IPS-18c (cell line): ENCODE data around the gene TIGIT.
"Not testable (repeated sequence)": the region's sequence is repeated elsewhere in the genome, so short reads cannot be mapped to it uniquely, and the experiment has no call there.

ENCODE experiments used
- H3K4me3 ChIP-seq: 2 replicates; pipeline ENCODE4 v1.7.0; 2013; ENCODE audit warnings: low read depth, mild to moderate bottlenecking, low read length, moderate library complexity; ENCODE audit not compliant: insufficient read depth
- H3K9me3 ChIP-seq: one replicate; pipeline ENCODE4 v1.6.1; 2013; ENCODE audit warnings: mild to moderate bottlenecking, low read length, moderate library complexity; ENCODE audit not compliant: control insufficient read depth, insufficient read depth

Gene TIGIT

GRCh38 chr3:114293838-114294535 lies at the start of gene TIGIT:
Gene TIGIT, plus strand, starts transcription at chr3:114294028. Its CDS starts 34 bp downstream, at chr3:114294062.
- Histone ChIP-seq H3K4me3 (no peak within 1 kb of the TSS), H3K9me3 (no peaks in the 10 kb centered on the region)

- no peak overlapping the region for H3K4me3 ChIP-seq
- peaks cover 4% of the 10 kb centered on the region for H3K9me3 ChIP-seq
Measured at GRCh38 chr3:114252954-114253353, 40.9 kb upstream of the TIGIT start.

DNA sequence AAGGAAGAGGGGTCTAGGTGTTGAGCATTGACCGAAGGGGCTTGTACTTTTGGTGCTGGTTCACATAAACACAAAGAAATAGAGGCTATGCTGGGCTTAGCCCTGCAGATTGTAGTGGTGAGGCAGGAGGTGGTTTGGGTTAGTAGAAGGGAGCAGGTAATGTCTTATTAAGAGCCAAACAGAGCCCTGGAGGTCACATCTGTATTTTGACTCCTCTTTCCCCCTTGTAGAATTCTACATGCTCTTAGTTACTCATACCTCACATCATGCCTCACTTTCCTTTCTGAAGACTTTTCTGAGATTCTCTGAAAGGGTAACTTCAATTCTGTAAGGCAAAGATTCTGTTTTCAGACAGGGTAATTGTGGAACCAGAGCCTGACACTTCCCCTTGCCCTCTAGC lies 40.3 kb upstream of the TIGIT start:
- H3K4me3 ChIP-seq = no peak overlapping the region

GRCh38 chr3:114259566-114259965 lies 34.3 kb upstream of the TIGIT start:
- Histone ChIP-seq H3K4me3 (no peak overlapping the region), H3K9me3 (no peaks in the 10 kb centered on the region)

More for the DNA sequence above, 40.3 kb upstream of the TIGIT start:
- peaks cover 4% of the 10 kb centered on the region for H3K9me3 ChIP-seq

- Histone ChIP-seq H3K9me3 (no peaks in the 10 kb centered on the region), H3K4me3 (no peak overlapping the region)
Measured at GRCh38 chr3:114260152-114260551, 33.7 kb upstream of the TIGIT start.

DNA sequence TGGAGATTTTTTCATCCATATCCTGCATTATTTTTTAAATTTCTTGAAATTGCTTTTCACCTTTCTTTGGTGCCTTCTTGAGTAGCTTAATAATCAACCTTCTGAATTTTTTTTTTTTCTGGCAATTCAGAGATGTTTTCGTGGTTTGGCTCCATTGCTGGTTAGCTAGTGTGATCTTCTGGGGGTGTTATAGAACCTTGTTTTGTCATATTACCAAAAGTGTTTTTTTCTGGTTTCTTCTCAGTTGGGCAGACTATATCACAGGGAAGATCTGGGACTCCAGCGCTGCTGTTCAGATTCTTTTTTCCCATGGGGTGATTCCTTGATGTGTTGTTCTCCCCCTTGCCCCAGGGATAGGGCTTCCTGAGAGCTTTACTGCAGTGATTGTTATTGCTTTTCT lies 23.8 kb upstream of the TIGIT start:
- Histone ChIP-seq H3K9me3 (peaks cover 2% of the 10 kb centered on the region), H3K4me3 (no peak overlapping the region)

GRCh38 chr3:114272271-114272670 lies 21.6 kb upstream of the TIGIT start:
- Histone ChIP-seq H3K9me3 (peaks cover 2% of the 10 kb centered on the region), H3K4me3 (no peak overlapping the region)

GRCh38 chr3:114274929-114275328 lies 18.9 kb upstream of the TIGIT start:
- peaks cover 2% of the 10 kb centered on the region for H3K9me3 ChIP-seq
- H3K4me3 ChIP-seq = no peak overlapping the region

GRCh38 chr3:114276856-114277255 lies 17.0 kb upstream of the TIGIT start:
- not testable (repeated sequence) for H3K4me3 ChIP-seq, H3K9me3 ChIP-seq

GRCh38 chr3:114284644-114285043 lies 9.2 kb upstream of the TIGIT start:
- Histone ChIP-seq H3K9me3 (no peaks in the 10 kb centered on the region), H3K4me3 (no peak overlapping the region)

GRCh38 chr3:114285648-114286230 lies 8.1 kb upstream of the TIGIT start:
- Histone ChIP-seq H3K4me3 (no peak overlapping the region), H3K9me3 (no peaks in the 10 kb centered on the region)

GRCh38 chr3:114286266-114286665 lies 7.6 kb upstream of the TIGIT start:
- Histone ChIP-seq H3K4me3 (no peak overlapping the region), H3K9me3 (no peaks in the 10 kb centered on the region)

GRCh38 chr3:114290911-114291901 lies 2.6 kb upstream of the TIGIT start:
- no peak overlapping the region for H3K4me3 ChIP-seq
- H3K9me3 ChIP-seq = no peaks in the 10 kb centered on the region

- Histone ChIP-seq H3K4me3 (no peak overlapping the region), H3K9me3 (no peaks in the 10 kb centered on the region)
Measured at GRCh38 chr3:114294940-114295480, 1.2 kb downstream of the TIGIT start.

GRCh38 chr3:114295946-114296345 lies 2.1 kb downstream of the TIGIT start:
- no peak overlapping the region for H3K4me3 ChIP-seq
- H3K9me3 ChIP-seq = no peaks in the 10 kb centered on the region

- H3K4me3 ChIP-seq = no peak overlapping the region
Measured at GRCh38 chr3:114299421-114299820, 5.6 kb downstream of the TIGIT start.

DNA sequence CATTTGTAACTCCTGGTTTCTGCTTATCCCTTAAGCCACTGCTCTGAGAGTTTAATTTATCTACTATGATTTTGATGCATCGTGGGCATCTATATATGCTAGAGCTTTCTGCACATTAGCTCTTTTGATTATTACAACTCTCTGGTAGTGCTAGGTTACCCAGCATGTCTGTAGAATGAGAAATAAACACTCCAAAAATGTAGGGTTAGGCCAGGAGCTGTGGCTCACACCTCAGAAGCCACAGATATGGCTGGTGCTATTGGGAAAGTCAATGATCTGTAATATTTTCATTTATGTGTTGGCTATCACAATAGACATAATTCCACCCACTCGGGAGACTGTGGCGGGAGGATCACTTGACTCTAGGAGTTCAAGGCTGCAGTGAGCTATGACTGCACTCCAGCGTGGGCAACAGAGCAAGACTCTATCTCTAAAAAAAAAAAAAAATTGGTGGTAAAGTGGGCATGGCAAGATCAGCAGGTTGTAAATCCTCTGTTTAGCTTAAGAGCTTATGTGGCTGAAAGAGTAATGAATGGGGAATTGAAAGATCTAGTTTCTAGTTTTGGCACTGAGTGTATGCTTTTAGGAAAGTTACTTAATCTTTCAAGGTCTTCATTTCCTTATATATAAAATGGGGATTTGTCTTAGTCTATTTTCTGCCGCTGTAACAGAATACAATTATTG lies 6.3 kb downstream of the TIGIT start:
- Histone ChIP-seq H3K4me3 (no peak overlapping the region), H3K9me3 (no peaks in the 10 kb centered on the region)

More at GRCh38 chr3:114299421-114299820, 5.6 kb downstream of the TIGIT start:
- H3K9me3 ChIP-seq = no peaks in the 10 kb centered on the region
